ENCODE measurements around the gene STX16.

STX16 gene

DNA sequence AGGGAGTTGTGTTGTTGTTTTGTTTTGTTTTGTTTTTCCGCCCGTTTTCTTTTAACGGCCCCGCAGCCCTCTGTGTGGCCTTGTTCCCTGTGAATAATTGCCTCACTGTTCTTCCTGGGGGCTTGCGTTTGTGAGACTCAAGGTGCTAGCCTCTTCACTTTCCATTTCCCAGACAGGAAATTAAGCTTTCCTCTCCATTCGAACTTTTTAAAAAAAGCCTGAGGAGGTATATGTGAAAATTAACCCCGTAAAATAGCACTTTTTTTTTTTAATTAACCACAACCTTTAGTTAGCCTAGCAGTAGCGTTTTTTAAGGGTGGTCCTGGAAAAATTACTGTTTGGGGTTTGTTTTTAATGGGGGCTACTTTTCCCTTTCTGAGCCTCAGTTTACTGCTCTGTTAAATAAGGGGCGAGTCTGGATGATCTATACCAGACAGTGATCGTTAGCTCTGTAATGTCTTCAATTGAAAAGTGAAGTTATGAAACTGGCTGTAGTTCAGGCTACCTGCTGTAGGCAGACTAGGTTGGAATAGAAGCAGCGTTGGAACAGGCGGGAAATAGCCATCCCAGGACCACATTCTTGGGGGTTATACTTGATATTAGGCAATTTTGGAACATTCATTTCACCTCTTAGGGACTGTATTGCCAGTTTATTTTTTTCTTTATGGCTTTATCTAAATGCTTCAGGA is 1.7 kb downstream of the STX16 start:
- no peak for DNase-seq (ENCODE audit: low read depth in 3 of 3)

DNA sequence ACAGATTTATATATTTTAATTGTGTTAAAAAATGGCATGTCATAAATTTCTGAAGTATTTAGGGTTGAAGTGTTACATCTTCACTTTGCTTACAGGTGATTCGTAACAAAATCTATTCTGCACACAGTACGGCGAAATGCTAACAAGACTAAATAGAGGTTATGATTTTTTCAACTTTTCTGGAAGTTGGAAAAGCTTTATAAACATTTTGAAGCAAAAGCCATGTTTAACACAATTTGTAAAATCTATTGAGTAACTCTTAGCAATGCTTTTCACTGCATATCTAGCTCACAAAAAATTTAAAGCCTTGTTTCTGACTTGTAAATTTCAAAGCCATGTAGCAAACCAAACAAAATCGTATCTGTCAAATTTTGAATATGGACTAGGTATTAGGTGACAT is 3.3 kb downstream of the STX16 start:
- DNase-seq (ENCODE audit: low read depth in 3 of 3), result no peak

DNA sequence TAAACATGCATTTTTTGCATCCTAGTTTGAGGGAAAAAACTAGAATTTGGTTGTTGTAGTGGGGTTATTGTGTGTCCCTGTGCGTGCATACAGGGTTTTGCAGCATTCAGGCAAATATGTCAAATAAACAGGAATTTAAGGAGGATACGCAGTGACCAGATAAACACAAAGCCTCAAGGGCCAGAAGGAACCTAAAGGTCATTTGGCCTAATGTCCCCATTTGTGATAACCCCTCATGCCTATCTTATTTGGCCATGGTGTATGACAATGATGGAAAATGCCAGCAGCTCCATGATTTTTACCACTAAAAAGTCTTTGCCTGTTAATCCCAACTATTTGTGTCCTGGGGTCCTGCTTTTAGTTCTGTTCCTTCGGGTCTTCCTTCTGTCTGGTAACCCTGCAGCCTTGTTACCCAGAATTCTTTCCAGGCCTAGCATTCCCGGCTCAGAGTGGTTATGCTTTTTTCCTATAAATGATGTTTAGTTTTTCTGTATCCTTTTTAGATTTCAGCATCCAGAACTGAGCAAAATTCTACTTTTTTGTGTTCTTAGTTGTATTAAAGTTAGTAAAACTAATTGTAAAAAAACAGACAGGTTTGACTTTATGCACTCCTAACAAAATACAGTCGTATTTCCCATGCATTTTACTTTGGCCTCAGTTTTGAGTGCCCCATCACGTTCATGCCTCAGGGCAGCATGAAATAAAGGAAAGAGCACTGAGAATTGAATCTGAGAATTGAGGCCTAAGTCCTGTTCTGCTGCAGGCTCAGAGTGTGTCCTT is 4.4 kb downstream of the STX16 start:
- no peak for DNase-seq (ENCODE audit: low read depth in 3 of 3)

DNA sequence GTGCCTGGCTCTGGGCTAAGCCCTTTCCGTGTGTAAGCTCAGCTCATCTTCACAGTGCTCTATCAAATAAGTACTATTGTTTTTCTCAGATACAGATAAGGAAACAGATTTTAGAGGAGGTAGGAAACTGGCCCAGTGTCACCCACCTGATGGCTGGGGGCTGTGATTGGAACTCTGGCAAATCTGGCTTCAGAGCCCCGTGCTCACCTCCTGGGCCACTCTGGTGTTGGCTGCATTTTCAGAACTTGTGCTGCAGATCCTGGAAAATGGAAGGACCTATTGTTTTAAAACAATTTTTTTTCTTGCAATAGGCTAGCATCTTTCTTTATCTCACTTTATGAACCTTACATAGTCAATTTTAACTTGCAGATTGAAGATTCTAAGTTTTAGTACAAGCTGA is 5.7 kb downstream of the STX16 start:
- DNase-seq (ENCODE audit: low read depth in 3 of 3), result no peak

DNA sequence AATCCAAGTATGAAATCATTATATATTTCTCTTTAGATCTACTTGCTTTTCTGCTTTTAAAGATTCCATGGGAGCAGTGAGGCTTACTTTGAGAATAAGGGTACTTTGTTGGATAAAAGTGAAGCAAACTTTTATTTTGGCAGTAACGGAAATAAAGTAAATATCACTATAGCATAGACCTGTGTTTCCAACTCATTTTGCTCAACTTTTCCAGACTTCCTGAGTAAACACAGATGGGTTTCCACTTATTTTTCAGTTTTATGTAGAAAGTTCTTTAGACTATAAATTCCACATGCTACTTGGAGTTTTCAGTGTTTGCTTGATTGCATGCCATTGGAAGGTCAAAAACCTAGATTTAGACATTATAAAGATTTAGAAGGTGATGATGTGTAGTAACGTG is 6.2 kb downstream of the STX16 start:
- no peak for DNase-seq (ENCODE audit: low read depth in 3 of 3)

DNA sequence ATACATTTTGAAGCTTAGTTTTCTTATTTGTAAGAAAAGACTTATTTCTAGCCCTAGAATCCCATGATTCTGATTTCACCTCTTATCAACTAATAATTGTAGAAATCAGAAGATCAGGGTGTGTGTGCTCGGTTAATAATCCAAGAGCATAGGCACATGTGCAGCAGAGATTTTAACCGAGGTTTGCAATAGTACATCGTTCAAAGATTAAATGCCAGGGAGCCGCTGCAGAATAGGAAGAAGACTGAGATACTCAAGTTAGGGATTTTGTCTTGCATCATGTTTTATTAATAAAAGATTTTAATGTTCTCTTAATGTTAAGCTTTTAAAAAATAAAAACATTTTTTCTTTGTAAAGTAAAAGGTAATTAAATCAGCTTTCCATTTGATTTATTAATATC is 6.9 kb downstream of the STX16 start:
- DNase-seq (ENCODE audit: low read depth in 3 of 3), result no peak

DNA sequence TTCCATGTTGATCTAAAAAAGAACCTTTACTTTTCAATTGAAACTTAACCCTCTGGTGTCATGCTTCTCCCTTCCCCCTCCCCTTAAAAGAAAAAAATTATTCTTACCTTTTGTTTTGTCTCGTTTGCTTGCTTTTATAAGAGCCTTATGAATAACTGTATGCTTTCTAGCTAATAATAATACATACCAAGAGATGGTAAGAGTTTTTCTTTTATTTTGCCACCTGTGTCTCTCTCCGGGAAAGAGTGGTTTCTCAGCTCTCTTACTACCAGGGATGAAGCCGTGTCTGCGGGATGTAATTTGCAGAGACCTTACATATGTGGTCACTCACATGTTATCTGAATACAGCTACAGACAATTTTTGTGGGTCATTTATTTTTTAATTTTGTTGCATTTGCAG is 7.7 kb downstream of the STX16 start:
- no peak for DNase-seq (ENCODE audit: low read depth in 3 of 3)

DNA sequence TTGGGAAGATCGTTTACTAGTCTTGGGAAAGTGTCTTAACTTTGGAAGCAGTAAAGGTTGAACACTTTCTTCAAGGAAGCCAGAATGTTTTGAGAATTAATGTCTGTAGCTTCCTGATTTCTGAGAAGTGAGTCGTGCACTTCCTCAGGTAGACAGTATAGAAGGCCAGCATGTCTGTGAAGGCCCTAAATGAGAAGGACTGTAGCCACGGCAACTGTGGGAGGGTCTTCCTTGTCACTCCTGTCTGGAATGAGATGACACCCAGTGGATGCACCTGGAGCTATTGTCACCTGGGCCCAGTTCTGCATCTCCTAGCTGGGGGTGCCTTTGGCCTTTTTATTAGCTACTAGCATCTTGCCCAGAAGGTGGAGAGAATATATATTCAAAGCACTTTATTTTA is 8.8 kb downstream of the STX16 start:
- no peak for DNase-seq (ENCODE audit: low read depth in 3 of 3)

DNA sequence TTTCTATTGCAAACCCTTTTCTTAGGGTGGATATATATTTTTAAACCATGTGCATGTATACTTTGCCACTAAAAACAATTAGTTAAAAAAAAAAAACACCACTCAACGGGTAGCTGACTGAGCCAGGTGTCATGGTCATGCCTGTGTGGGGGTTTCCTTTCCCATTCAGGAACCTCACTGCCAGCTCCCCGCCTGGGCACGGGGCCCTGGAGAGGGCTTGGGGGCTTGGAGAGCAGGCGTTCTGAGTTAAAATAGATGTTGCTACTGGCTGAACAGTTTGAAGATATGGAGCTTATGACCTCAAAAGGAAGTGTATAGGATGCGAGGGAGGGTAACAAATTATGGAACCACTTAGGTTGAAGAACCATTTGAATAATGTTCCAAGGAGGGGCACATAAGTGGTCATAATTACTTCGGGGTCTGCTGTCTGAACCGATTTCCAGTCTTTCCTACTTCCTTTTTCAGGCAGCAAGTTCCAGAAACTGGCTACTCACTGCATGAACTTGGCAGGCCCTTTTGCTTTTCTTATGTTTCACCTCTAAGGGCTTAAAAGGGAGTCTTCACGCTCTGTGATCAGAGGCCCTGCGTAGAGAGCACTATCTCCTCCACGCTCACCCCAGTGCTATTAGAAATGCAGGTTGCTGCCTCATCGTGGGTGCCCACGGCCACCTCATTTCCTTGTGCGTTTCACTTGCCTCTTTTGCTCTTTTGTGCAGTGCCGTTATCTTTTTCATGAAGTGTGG is 9.9 kb downstream of the STX16 start:
- peak in 2 of 3 experiments; percentile 26 to 28 for DNase-seq (ENCODE audit: low read depth in 3 of 3)

DNA sequence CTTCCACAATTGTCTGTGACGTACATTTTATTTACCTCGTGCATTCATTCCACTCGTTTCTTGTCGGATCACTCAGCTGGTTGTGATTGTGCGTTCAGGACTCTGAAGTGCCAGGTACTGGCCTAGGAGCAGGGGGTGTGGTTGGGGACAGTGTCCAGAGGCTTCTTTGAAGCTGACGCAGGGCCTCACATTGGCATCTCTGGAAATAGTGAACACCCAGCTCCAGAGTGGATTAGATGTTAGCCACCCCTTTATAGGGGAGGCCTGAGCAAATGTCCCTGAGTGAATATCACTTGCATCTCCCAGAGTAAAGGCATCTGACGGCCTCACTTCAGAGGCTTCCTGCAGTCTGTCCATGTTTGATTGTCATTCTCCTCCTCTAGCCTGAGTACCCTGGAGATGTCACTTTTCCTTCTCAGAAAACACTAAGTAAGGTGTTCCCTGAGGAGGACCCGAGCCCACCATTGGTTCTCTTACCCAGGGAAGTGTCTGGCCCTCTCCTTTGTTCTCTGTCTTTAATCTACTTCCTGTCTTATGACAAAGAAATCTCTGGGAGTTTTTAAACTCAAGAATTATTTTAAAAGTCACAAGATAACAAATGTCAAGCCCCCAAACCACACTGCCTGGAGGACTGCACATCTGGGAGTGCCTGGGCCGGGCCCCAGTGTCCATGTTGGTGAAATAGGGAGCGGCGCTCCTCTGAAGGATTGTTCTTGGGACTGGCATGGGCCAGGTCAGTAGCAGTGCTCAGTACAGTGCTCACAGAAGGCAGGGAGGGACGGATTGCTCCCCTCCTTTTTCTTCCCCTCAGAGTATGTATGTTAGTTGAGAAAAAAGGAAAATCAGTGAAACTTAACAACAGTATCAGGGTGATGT is 10.8 kb downstream of the STX16 start:
- DNase-seq (ENCODE audit: low read depth in 3 of 3), result no peak

DNA sequence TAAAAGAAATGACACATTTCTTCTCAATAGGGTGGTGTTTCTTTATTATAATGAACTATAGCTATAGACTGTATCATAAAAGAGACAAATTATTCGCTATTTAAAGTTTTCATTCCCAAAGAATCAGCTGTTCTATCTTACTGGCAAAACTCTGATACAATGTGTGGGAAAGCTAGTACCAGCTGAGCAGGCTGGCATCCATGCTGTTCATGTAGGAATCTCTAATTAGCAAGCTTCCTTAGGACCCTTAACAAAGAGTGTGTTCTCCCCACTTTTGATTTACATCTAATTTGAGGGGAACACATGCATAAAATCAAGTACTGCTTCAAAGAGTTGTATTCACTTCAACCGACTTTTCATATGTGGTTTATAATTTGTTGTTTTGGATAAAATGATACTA is 13.2 kb downstream of the STX16 start:
- DNase-seq (ENCODE audit: low read depth in 3 of 3), result no peak

DNA sequence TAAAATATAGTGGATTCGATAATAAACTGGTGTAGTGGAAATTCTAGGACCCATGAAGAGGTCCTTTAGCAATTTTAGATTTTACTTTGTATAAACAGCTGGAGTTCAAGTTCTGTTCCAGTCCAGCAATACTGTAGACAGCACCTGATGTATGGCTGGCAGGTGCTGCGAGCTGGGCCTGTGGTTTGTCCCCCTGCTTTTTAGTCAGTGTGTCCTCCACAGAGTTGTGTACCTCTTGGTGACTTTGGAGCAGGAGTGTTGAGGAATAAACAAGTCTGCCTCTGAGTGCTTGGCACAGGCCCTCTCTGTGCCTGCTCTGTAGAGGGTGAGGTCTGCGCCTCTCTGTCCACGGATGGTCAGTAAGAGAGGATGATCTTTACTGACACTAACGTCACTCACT is 13.8 kb downstream of the STX16 start:
- DNase-seq (ENCODE audit: low read depth in 3 of 3), result no peak

DNA sequence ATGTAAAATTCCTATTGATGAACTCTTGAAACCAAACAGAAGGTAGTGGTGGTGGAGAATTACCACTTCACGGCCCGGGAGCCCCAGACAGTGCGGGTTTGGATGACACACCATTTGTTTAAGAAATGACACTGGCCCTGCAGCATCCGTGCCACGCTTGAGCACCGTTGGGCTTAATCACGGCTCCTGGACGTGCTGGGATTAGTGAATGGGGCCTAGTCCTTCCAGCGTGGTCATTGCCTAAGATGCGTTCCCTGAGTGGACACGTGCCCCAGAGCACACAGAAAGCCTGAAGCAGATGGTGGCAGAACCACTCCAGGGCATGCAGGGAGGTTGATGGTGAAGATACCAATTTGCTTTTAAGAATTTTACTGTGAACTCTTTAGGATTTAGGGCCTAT is 14.5 kb downstream of the STX16 start:
- DNase-seq (ENCODE audit: low read depth in 3 of 3), result no peak

DNA sequence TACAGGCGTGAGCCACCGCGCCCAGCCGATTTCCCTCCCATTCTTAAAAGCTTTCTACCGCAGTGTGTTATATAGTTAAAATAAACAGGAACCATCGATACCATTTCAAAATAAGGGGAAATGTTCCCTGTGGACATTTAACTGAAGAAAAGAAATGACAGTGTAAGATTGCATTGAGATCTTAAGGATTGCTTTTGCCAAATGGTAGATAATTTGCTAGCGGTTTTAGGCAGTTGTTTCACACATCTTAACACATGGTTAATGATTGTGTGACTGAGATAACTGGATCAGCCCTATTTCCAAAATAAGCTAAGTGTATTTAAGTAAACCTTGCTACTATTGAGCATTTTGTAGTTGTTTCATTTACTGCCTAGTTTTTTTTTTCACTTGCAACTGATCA is 15.6 kb downstream of the STX16 start:
- DNase-seq (ENCODE audit: low read depth in 3 of 3), result no peak

DNA sequence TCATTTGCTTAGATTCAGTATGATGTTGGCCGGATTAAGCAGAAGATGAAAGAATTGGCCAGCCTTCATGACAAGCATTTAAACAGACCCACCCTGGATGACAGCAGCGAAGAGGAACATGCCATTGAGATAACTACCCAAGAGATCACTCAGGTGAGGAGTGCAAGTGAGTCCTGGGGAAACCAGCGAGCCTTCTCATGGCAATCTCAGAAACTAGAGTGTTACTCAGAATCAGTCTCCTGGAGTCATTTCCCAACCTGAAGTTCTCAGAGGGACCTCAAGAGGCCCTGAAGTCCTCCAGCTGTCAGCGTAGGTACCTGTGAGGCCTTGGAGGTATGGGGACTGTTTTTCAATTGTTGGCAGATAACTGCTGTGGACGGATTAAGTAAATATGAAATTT is 16.9 kb downstream of the STX16 start:
- no peak for DNase-seq (ENCODE audit: low read depth in 3 of 3)

DNA sequence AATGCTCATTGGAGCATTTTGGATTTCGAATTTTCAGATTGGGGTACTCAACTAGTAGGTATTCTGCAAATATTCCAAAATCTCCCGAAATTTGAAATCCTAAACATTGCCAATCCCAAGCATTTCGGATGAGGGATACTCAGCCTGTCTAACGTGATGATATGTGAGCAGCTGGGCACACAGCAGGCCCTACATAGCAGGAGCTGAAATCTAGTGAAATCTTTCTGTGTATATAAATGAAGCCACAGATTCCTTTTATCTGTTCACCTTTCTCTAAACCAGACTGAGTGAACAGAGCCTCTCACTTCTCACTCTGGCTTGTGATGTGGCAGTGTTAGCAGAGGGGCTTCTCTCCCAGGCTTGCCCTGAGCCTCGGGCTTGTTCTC is 17.8 kb downstream of the STX16 start:
- no peak for DNase-seq (ENCODE audit: low read depth in 3 of 3)

DNA sequence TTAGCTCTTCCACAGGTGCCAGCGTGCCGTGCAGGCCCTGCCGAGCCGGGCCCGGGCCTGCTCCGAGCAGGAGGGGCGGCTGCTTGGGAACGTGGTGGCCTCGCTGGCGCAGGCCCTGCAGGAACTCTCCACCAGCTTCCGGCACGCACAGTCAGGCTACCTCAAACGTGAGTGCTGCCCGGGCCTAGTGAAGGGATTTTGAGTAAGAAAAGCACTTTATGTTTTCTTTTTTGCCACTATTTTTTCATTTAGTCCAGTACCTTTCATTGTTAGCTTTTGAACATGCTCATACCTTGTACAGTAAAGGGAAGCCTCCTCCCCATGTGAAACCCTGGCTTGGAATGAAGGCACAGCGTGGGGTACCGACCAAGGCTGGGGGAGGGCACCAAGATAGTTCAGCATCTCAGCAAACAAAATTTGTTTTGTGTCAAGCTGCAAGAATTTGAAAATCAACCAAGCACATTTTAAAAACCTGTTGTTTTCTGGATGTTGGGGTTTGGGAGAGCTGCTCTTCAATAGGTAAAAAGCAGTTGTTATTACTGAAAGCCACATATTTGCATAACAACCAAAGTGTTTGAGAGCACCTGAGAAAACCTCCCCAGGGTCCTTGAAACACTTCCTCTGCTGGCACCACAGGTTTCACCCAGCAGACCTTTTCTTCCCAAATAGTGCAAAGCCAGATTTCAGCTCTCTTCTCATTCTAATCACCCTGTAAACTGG is 18.4 kb downstream of the STX16 start:
- DNase-seq (ENCODE audit: low read depth in 3 of 3), result no peak

DNA sequence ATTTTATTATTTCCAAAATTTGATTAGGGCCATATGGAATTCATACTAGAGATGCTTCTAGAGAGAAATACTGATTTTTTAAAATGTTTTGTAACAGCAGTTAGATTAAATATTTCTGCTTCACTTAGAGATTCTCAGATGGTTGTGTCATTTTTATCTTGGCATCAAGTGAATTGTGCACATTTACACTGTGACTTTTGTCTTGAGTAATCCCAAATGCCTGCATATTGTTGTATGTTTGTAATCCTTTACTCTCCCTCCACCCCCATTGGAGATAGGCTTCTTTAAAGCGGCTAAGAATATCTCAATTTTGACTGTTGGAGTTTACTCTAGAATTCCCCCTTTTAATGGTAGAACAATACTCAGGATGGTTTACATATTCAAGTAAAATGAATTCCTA is 19.0 kb downstream of the STX16 start:
- DNase-seq (ENCODE audit: low read depth in 3 of 3), result no peak

DNA sequence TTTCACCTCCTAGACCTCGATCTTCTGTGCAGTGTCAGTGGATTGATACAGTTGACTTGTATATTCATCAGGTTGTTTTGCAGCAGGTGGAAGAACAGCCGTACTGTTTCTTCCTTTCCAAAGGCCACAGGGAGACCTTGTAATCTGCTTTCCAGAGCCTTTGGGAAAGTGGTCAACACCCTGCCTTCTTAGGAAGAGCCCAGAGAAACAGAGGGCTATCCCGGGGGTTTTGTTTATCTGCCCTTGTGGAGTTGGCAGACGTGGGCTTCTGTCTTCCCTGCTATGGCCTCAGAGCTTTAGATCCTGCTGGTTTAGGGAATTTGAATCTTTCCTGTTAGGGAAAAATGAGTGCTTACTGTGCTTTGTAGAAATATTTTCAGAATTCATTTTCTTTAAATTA is 19.6 kb downstream of the STX16 start:
- DNase-seq (ENCODE audit: low read depth in 3 of 3), result no peak

DNA sequence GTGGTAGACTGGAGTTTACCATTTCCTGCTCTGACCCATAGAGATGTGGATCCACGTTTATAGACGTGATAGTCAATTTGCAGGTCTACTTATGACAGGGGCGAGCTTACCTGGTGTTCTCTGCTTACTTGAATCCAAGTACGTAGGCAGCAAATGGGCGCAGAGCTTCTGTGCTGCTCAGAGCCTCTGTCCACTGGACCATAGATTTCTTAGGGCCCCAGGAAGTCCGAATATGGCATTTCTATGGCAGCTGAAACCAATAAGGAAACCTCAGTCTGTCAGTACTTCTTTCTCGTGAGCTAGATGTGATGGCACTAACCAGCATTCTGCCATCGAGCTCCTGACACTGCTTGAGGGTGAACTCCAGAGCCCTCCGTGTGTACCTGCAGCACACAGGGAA is 22.0 kb downstream of the STX16 start:
- DNase-seq (ENCODE audit: low read depth in 3 of 3), result no peak

DNA sequence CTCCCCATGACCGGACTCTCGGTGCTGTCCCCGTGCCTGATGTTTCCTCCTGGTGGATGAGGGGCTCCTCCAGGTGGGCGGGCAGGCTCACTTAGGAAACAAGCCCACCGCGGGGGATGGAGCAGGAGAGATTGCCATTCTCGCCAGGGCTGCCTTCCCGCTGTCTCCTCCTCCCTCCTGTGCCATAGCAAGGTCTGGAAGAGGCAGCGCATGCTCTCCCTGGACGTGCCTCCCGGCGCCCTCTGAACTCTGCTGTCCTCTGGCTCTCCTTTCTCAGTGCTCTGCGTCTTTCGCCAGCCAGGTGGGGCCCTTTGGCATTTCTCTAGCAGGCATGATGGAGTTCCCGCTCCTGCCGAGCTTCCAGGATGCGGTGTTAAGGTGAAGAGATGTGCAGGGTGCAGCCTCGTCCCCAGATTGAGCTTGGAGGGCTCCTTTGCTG is 24.1 kb downstream of the STX16 start:
- no peak for DNase-seq (ENCODE audit: low read depth in 3 of 3)
